ENCODE data around the gene IFIT1B. TPM values are rescaled to one million over a fixed set of nuclear protein-coding genes. Genes with fewer than 3 reads are reported as not detected.
"Not testable (repeated sequence)": the region's sequence is repeated elsewhere in the genome, so short reads cannot be mapped to it uniquely, and the experiment has no call there.

IFIT1B gene
- total RNA-seq, 2 donors from 2014 or later, result 0.14 to 1.1 TPM

DNA sequence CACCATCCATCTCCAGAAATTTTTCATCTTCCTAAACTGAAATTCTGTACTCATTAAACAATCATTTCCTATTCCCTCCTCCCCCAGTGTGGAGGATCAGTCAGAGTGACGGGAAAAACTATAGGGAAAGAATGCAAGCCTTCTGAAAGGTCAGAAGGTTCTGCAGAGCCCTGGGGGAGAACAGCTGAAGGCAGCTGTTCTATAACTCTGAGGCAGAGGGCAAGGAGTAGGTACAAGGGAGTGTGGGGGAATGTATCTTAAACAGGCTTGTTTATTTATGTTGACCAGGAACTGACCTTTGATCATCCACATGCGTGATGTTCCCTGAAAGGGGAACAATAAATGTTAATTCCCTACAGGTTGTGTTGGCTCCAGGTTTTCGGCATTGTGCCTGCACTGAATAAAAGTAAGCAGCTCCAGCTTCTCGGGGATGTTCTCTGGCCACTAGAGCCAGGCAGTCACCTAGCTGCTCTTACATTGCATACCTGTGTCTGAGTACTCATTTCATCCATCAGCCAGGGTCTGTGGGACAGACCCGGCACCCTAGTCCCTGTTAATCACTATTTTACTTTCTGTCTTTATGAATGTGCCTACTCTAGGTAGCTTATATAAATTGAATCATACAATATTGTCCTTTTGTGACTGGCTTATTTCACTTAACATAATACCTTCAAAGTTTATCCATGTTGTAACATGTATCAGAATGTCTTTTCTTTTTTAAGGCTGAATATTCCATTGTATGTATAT, 20.3 kb downstream of the IFIT1B start:
- intact Hi-C loops (cut with DNase I), result no loop called here
- DNase-seq (ENCODE audit: low spot score), result no peak

GRCh38 chr10:89399956-89400355, 22.1 kb downstream of the IFIT1B start:
- no peak for DNase-seq (ENCODE audit: low spot score)
- intact Hi-C loops (cut with DNase I), result no loop called here

GRCh38 chr10:89403043-89403442, 25.2 kb downstream of the IFIT1B start:
- no peak for DNase-seq (ENCODE audit: low spot score)
- intact Hi-C loops (cut with DNase I), result no loop called here

DNA sequence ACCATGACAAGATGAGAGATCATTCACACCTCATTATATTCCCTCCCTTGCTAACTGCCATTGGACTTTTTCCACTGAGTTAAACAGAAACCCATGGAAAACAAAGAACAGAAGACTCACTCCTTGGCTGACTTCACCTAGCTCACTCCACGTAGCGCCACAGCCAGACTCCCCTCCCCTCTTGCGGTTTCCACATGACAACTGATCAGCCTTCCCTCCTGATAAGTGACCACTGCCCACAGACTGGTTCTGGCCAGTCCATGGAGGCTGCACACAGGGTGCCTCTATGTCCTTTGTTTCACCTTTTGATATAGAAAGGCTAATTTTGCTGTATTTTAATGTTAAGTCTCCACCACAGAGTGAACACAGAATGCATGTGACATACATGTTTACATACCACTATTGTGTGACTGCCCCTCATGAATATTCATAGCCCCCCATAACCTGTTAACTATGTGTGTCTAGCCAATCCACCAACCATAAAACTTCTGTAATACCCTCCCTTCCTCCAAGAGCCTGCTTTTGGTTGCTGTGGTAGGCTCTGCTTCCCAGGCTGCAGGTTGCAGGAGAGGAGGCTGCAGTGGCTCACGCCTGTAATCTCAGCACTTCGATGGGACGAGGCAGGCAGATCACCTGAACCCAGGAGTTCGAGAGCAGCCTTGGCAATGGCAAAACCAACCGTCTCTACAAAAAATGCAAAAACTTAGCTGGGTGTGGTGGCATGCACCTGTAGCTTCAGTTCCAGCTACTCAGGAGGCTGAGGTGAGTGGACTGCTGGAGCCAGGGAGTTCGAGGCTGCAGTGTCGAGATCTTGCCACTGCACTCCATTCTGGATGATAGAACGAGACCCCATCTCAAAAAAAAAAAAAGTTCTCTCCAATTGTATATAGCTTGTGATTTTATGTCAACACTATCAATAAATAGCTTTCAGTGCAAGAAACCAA, 26.5 kb downstream of the IFIT1B start:
- intact Hi-C loops (cut with DNase I), result no loop called here
- no peak for DNase-seq (ENCODE audit: low spot score)

DNA sequence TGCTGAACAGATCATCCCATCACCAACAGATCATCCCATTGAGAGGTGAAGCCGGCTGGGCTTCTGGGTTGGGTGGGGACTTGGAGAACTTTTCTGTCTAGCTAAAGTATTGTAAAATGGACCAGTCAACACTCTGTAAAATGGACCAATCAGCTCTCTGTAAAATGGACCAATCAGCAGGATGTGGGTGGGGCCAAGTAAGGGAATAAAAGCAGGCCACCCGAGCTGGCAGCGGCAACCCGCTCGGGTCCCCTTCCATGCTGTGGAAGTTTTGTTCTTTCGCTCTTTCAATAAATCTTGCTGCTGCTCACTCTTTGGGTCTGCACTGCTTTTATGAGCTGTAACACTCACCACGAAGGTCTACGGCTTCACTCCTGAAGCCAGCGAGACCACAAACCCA, 28.3 kb downstream of the IFIT1B start:
- intact Hi-C loops (cut with DNase I); DNase-seq (ENCODE audit: low spot score): not testable (repeated sequence)

DNA sequence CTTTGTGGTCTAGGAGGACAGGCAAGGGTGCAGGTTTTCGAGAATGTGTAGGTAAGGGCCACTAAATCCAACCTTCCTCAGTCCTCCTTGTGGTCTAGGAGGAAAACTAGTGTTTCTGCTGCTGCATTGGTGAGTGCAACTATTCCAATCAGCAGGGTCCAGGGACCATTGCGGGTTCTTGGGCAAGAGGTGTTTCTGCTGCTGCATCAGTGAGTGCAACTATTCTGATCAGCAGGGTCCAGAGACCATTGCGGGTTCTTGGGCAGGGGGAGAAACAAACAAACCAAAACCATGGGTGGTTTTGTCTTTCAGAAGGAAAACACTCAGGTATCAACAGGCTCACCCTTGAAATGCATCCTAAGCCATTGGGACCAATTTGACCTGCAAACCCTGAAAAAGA, 29.9 kb downstream of the IFIT1B start:
- DNase-seq (ENCODE audit: low spot score); intact Hi-C loops (cut with DNase I): not testable (repeated sequence)

DNA sequence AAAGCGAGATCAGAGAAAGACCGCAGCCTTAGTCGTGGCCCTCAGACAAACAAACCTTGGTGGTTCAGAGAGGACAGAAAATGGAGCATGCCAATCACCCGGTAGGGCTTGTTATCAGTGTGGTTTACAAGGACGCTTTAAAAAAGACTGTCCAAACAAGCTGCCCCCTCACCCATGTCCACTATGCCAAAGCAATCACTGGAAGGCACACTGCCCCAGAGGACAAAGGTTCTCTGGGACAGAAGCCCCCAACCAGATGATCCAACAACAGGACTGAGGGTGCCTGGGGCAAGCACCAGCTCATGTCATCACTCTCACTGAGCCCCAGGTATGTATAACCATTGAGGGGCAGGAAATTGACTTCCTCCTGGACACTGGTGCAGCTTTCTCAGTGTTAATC, 31.4 kb downstream of the IFIT1B start:
- intact Hi-C loops (cut with DNase I); DNase-seq (ENCODE audit: low spot score): not testable (repeated sequence)

- DNase-seq (ENCODE audit: low spot score); intact Hi-C loops (cut with DNase I): not testable (repeated sequence)
Observed at GRCh38 chr10:89410551-89410950, 32.7 kb downstream of the IFIT1B start.

DNA sequence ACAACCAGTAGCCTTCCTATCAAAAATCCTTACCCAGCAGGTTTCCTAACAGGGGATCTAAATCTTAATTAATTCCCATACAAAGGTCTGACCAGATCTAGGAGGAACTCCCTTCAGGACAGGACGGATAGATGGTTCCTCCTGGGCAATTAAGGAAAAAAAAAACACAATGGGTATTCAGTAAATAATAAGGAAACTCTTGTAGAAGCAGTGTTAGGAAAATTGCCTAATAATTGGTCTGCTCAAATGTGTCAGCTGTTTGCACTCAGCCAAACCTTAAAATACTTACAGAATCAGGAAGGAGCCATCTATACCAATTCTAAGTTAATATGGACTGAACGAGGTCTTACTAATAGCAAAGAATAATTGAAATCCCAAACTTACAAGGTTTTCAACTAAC, 33.3 kb downstream of the IFIT1B start:
- intact Hi-C loops (cut with DNase I), result not testable (repeated sequence)

DNA sequence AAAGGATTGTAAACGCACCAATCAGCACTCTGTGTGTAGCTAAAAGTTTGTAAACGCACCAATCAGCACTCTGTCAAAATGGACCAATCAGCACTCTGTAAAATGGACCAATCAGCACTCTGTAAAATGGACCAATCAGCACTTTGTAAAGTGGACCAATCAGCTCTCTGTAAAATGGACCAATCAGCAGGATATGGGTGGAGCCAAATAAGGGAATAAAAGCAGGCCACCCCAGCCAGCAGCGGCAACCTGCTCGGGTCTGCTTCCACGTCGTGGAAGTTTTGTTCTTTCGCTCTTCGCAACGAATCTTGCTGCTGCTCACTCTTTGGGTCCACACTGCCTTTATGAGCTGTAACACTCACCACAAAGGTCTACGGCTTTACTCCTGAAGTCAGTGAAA, 34.4 kb downstream of the IFIT1B start:
- intact Hi-C loops (cut with DNase I); DNase-seq (ENCODE audit: low spot score): not testable (repeated sequence)

More for the DNA sequence above, 33.3 kb downstream of the IFIT1B start:
- DNase-seq (ENCODE audit: low spot score), result not testable (repeated sequence)

GRCh38 chr10:89413398-89413912, 35.6 kb downstream of the IFIT1B start:
- DNase-seq (ENCODE audit: low spot score), result no peak
- intact Hi-C loops (cut with DNase I), result no loop called here

- peak; percentile 90 for DNase-seq (ENCODE audit: low spot score)
- intact Hi-C loops (cut with DNase I), result no loop called here
Observed at GRCh38 chr10:89414146-89414878, 36.5 kb downstream of the IFIT1B start, which contains the start of gene IFIT5. TSS of gene IFIT5 (plus strand) at chr10:89414568. CDS start at chr10:89414799, 231 bp downstream.

DNA sequence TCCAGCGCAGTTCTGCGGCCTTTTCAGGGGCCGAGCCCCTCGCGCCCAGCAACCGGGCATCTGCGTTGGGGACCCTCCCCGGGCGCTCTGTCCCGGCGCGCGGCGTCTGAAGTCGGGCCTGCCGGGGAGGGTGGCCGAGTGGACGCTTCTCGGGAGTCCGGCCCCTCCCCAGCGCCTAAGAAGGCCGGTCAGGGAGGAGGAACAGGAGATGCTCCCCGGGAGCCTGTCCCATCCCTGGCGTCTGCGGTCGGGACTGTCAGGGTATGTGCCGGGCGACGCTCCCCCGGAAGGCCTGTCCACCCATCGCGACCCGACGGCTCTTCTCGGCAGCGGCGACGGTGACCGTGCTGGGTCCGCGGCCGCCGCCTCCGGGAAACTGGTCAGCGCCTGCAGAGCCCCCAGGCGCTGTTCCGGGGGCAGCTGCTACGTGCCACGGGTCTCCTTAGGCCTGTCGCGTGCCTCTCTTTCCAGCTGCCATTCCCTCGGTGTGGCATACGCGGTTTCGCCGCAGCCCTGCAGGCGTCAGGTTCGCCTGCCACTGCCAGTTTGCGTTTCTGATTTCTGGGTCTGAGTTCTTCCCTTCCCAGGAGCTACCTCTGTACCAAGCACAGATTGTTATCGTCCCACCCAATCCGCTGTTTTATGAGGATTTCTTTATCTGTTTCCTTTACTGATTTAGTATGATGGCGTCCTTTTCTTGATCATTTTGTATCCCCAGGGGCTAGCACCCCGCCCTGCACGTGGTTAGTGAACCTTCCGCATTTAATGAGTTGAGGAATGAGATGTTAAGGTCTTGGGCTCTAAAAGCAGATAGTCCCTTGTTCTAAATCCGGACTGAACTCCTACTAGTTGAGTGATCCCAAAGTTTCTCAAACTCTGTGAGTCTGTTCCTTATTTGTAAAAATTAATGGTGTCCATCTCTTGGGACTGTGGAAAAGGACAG, 37.3 kb downstream of the IFIT1B start:
- intact Hi-C loops (cut with DNase I), result no loop called here
- peak; percentile 82 for DNase-seq (ENCODE audit: low spot score)

DNA sequence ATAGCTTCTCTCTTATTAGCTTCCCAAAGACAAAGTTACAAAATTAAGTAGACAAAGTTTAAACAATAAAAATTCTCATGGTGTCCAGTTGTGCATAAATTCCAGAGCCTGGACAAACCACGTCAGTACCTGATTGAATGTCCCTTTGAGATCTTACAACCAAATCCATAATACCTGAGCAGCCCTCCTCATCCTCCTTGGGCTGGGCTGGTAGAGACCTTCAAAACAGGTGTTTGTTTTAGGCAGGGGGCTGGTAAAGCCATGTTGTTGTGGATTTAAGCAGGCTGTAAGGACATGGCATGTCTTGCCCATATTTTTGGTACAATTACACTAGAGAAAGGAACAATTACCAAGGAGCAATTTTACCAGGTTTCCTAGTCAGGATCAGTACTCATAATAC, 38.6 kb downstream of the IFIT1B start:
- intact Hi-C loops (cut with DNase I), result no loop called here
- DNase-seq (ENCODE audit: low spot score), result no peak

GRCh38 chr10:89419548-89419947, 41.7 kb downstream of the IFIT1B start:
- no peak for DNase-seq (ENCODE audit: low spot score)
- intact Hi-C loops (cut with DNase I), result no loop called here

- DNase-seq (ENCODE audit: low spot score), result no peak
- intact Hi-C loops (cut with DNase I), result no loop called here
Observed at GRCh38 chr10:89421018-89421476, 43.2 kb downstream of the IFIT1B start.

DNA sequence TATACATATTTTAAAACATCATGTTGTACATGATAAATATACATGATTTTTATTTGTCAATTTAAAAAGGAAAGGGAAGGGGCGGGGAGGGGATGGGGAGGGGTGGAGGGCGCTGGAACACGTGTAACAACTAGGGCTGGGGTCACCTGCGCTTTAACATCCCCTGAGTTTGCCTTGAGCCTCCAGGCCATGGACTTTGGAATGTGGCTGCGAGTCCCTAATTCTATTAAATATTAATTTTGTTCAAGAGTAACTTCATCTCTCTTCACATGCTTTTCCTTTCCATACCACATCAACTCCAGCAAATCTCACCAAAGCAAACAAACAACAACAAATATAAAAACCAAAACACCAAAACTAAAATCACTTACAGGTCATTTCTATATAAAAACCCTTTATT, 47.1 kb downstream of the IFIT1B start:
- no peak for DNase-seq (ENCODE audit: low spot score)
- intact Hi-C loops (cut with DNase I), result loop anchor here in 1 of 2 donors (5.0 kb wide), 1 partner anchor 137 kb away; no protein-coding TSS in a partner anchor

Measured in posterior vena cava (tissue), 2 donors.